Heart left ventricle (tissue), 13 donors: ENCODE measurements around the gene DHCR7.

Experiments
- POLR2A ChIP-seq, 2 donors: fragments of 450-650 bp; IDR thresholded peaks; one replicate each; pipeline ENCODE4 v1.6.1; 2017; ENCODE audit warnings: antibody characterized with exemption in 2 of 2, mild to moderate bottlenecking in 2 of 2, moderate library complexity in 2 of 2
- TF ChIP-seq, protein P1 (sequence below), 12 donors: fragments of 200-600 bp; sonication (generic) in 4 of 12; IDR thresholded peaks; one replicate each; pipeline versions ENCODE4 v1.5.0 to v1.8.0; 2018 to 2022; ENCODE audit warnings: antibody characterized with exemption in 12 of 12, mild to moderate bottlenecking in 5 of 12
- donor health status: ischemic (EF 13 %, LVEDD 7.1; RV severe dilation, severe dysfunction).
- donor health status: DM: no; HTN: yes; CAD: no.
- donor health status: DM: no; HTN: no; CAD: no.
- donor health status: ischemic (EF 25% LVEDD 6.9; RV normal size, moderate dysfunction).
- donor health status: ischemic (EF 25% LVEDD 5.7; RV mildly dilated, moderate dysfunction).
- donor health status: ischemic (EF 35%, LVEDD 5.7; RV mildly dilated, moderate dysfunction).
- donor health status: nonischemic (EF 11% LVEDD 7.7; RV severe dilation, severe dysfunction).
- donor health status: DM: yes; HTN: yes; CAD: no.
- donor health status: PGD.
- donor health status: ischemic (EF 29% LVEDD 5.4; RV normal size, mild dysfunction).
- donor health status: nonischemic (EF 23%, LVEDD 6.1; RV moderate dilation, normal function).

DNA sequence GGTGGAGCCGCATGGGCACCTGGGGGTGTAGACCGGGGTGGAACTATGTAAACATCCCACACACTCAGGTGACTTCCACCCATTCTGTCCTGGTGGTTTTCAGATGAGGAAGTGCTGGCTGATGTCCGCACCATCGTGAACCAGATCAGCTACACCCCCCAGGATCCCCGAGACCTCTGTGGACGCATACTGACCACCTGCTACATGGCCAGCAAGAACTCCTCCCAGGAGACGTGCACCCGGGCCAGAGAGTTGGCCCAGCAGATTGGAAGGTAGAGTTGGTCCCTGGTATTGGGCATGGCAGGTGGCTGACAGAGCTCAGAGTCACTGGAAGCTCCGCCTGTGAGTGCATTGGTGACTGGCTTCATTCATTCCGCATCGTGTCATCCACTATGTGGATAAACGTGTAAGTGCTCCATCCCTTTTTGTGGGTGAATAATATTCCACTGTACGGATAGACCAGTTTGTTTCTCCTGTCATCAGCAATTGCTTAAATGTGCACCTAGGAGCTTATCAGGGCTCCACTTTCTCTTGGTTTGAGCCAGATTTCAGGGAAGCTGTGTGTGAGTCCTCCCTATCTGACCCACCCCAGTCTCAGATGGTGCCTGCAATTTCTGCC is 34.7 kb upstream of the DHCR7 start:
- TF ChIP-seq POLR2A (IDR thresholded peaks at IDR 0.05): no peak
- TF ChIP-seq, protein P1, sequence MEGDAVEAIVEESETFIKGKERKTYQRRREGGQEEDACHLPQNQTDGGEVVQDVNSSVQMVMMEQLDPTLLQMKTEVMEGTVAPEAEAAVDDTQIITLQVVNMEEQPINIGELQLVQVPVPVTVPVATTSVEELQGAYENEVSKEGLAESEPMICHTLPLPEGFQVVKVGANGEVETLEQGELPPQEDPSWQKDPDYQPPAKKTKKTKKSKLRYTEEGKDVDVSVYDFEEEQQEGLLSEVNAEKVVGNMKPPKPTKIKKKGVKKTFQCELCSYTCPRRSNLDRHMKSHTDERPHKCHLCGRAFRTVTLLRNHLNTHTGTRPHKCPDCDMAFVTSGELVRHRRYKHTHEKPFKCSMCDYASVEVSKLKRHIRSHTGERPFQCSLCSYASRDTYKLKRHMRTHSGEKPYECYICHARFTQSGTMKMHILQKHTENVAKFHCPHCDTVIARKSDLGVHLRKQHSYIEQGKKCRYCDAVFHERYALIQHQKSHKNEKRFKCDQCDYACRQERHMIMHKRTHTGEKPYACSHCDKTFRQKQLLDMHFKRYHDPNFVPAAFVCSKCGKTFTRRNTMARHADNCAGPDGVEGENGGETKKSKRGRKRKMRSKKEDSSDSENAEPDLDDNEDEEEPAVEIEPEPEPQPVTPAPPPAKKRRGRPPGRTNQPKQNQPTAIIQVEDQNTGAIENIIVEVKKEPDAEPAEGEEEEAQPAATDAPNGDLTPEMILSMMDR (IDR thresholded peaks at IDR 0.05): no peak
